Iris pigment epithelial cell (primary cell): ENCODE measurements around the gene CCDC88B.
A peak's percentile ranks its signal among the peaks of the same experiment; 100 is the strongest.

ENCODE experiments used
- DNase-seq: peaks from one replicate; pipeline ENCODE4 v3.0.0-alpha.2; 2011; ENCODE audit warnings: low read depth

CCDC88B gene

GRCh38 chr11:64359712-64360445 lies 19.9 kb downstream of the CCDC88B start:
- no peak for DNase-seq

- no peak for DNase-seq
Measured at GRCh38 chr11:64360448-64360921, 20.5 kb downstream of the CCDC88B start.

GRCh38 chr11:64361659-64362058 lies 21.7 kb downstream of the CCDC88B start:
- no peak for DNase-seq

- DNase-seq = no peak
Measured at GRCh38 chr11:64362339-64362738, 22.3 kb downstream of the CCDC88B start.

GRCh38 chr11:64364435-64364834 lies 24.4 kb downstream of the CCDC88B start:
- DNase-seq = no peak

- DNase-seq = no peak
Measured at GRCh38 chr11:64364911-64365310, 24.9 kb downstream of the CCDC88B start.

GRCh38 chr11:64366751-64367150 lies 26.7 kb downstream of the CCDC88B start:
- peak; percentile 50 for DNase-seq

GRCh38 chr11:64367931-64368672 lies 28.1 kb downstream of the CCDC88B start:
- DNase-seq = no peak

- DNase-seq = no peak
Measured at GRCh38 chr11:64368673-64369074, 28.7 kb downstream of the CCDC88B start.

- no peak for DNase-seq
Measured at GRCh38 chr11:64369440-64370421, 29.7 kb downstream of the CCDC88B start.

- DNase-seq = no peak
Measured at GRCh38 chr11:64371201-64371600, 31.2 kb downstream of the CCDC88B start.

- no peak for DNase-seq
Measured at GRCh38 chr11:64372021-64372420, 32.0 kb downstream of the CCDC88B start.

- peak; percentile 83 for DNase-seq
Measured at GRCh38 chr11:64372802-64373597, 33.0 kb downstream of the CCDC88B start.

- no peak for DNase-seq
Measured at GRCh38 chr11:64373598-64373974, 33.6 kb downstream of the CCDC88B start.

GRCh38 chr11:64376071-64376470 lies 36.1 kb downstream of the CCDC88B start:
- DNase-seq = no peak

- DNase-seq = peak; percentile 35
Measured at GRCh38 chr11:64378335-64378880, 38.4 kb downstream of the CCDC88B start.

GRCh38 chr11:64379160-64379559 lies 39.2 kb downstream of the CCDC88B start:
- DNase-seq = no peak

- DNase-seq = no peak
Measured at GRCh38 chr11:64379817-64380709, 40.1 kb downstream of the CCDC88B start.

GRCh38 chr11:64381350-64381749 lies 41.3 kb downstream of the CCDC88B start:
- DNase-seq = no peak

- no peak for DNase-seq
Measured at GRCh38 chr11:64382047-64382446, 42.0 kb downstream of the CCDC88B start.
